ENCODE data around the gene PTPN12. TPM values are rescaled to one million over a fixed set of nuclear protein-coding genes. Genes with fewer than 3 reads are reported as not detected.
"Not testable (repeated sequence)": the region's sequence is repeated elsewhere in the genome, so short reads cannot be mapped to it uniquely, and the experiment has no call there.

PTPN12 gene
- total RNA-seq, 4 donors from 2014 or later: 63.9 to 75.3 (median 68.2) TPM

DNA sequence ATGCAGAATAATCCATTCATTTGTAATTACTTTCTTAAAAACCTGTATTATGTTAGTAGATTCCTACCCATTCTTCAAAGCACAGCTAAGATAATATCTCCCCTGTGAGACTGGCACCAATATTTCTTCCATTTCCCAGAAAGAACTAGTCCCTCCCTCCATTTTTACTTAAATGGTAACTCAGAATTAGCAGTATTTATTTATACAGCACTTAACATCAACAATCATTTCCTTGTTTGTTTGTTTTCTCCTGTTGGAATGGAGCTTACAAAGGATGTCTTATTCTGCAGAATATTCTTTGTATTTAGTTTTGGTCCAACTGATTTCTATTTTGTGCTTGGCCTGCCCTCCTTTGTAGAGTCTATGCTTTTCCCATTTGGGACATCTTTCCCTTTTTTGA lies 32.1 kb upstream of the PTPN12 start:
- no peak for DNase-seq (ENCODE audit: low spot score in 2 of 2)
- intact Hi-C loops (cut with DNase I; ENCODE audit: low total_unique reads): no loop called here
- no peak overlapping the region for H3K4me3 ChIP-seq (ENCODE audit: low read depth, poor library complexity, severe bottlenecking)
- TF ChIP-seq POLR2A (IDR thresholded peaks at IDR 0.05): no peak
- TF ChIP-seq, protein P1, sequence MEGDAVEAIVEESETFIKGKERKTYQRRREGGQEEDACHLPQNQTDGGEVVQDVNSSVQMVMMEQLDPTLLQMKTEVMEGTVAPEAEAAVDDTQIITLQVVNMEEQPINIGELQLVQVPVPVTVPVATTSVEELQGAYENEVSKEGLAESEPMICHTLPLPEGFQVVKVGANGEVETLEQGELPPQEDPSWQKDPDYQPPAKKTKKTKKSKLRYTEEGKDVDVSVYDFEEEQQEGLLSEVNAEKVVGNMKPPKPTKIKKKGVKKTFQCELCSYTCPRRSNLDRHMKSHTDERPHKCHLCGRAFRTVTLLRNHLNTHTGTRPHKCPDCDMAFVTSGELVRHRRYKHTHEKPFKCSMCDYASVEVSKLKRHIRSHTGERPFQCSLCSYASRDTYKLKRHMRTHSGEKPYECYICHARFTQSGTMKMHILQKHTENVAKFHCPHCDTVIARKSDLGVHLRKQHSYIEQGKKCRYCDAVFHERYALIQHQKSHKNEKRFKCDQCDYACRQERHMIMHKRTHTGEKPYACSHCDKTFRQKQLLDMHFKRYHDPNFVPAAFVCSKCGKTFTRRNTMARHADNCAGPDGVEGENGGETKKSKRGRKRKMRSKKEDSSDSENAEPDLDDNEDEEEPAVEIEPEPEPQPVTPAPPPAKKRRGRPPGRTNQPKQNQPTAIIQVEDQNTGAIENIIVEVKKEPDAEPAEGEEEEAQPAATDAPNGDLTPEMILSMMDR (IDR thresholded peaks at IDR 0.05): no peak

DNA sequence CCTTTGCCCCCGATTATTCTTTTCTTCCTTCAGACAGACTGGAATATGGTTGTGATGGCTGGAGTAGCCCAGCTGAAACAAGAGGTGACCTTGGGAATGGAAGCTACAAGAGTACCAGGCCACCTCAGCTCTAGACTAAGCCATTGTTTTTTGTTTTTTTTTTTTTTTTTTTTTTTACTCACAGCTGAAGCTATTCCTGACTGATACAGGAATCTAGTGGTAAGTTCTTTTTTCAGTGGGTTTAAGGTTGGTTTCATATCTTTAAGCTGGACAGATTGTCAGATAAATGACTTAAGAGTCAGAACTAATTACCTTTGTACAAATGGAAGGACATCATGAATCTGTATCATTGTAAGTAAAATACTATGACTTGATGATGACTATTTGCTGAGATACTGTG lies 30.2 kb upstream of the PTPN12 start:
- DNase-seq (ENCODE audit: low spot score in 2 of 2): no peak
- no peak overlapping the region for H3K4me3 ChIP-seq (ENCODE audit: low read depth, poor library complexity, severe bottlenecking)
- intact Hi-C loops (cut with DNase I; ENCODE audit: low total_unique reads): no loop called here
- WGBS, 2 donors: 95 to 96% methylated on average over 1 of the region's 1 CpG
- TF ChIP-seq, protein P1 (IDR thresholded peaks at IDR 0.05): no peak
- TF ChIP-seq POLR2A (IDR thresholded peaks at IDR 0.05): no peak

- intact Hi-C loops (cut with DNase I; ENCODE audit: low total_unique reads); H3K4me3 ChIP-seq (ENCODE audit: low read depth, poor library complexity, severe bottlenecking); DNase-seq (ENCODE audit: low spot score in 2 of 2): not testable (repeated sequence)
- WGBS, 2 donors: 67 to 76% methylated on average over 5 of the region's 5 CpGs
These were observed 24.0 kb upstream of the PTPN12 start for GRCh38 chr7:77513002-77513670.

GRCh38 chr7:77516085-77516484 lies 21.0 kb upstream of the PTPN12 start:
- 92 to 97% methylated on average over 3 of the region's 3 CpGs for WGBS, 2 donors
- intact Hi-C loops (cut with DNase I; ENCODE audit: low total_unique reads): no loop called here
- H3K4me3 ChIP-seq (ENCODE audit: low read depth, poor library complexity, severe bottlenecking): no peak overlapping the region
- TF ChIP-seq, protein P1 (IDR thresholded peaks at IDR 0.05): no peak
- no peak for TF ChIP-seq POLR2A (IDR thresholded peaks at IDR 0.05)
- no peak for DNase-seq (ENCODE audit: low spot score in 2 of 2)

- 61 to 68% methylated on average over 1 of the region's 1 CpG for WGBS, 2 donors
- TF ChIP-seq, protein P1 (IDR thresholded peaks at IDR 0.05): no peak
- no peak for TF ChIP-seq POLR2A (IDR thresholded peaks at IDR 0.05)
- intact Hi-C loops (cut with DNase I; ENCODE audit: low total_unique reads): no loop called here
- no peak overlapping the region for H3K4me3 ChIP-seq (ENCODE audit: low read depth, poor library complexity, severe bottlenecking)
- DNase-seq (ENCODE audit: low spot score in 2 of 2): no peak
These were observed 16.8 kb upstream of the PTPN12 start for GRCh38 chr7:77520261-77520660.

GRCh38 chr7:77521537-77521936 lies 15.6 kb upstream of the PTPN12 start:
- 91 to 95% methylated on average over 5 of the region's 5 CpGs for WGBS, 2 donors
- intact Hi-C loops (cut with DNase I; ENCODE audit: low total_unique reads): not testable (repeated sequence)

GRCh38 chr7:77524731-77525130 lies 12.4 kb upstream of the PTPN12 start:
- no peak for TF ChIP-seq POLR2A (IDR thresholded peaks at IDR 0.05)
- TF ChIP-seq, protein P1 (IDR thresholded peaks at IDR 0.05): no peak
- H3K4me3 ChIP-seq (ENCODE audit: low read depth, poor library complexity, severe bottlenecking): no peak overlapping the region
- DNase-seq (ENCODE audit: low spot score in 2 of 2): no peak
- intact Hi-C loops (cut with DNase I; ENCODE audit: low total_unique reads): no loop called here

More at GRCh38 chr7:77521537-77521936, 15.6 kb upstream of the PTPN12 start:
- DNase-seq (ENCODE audit: low spot score in 2 of 2); H3K4me3 ChIP-seq (ENCODE audit: low read depth, poor library complexity, severe bottlenecking): not testable (repeated sequence)
